GM20431 (cell line): ENCODE results near the gene TPCN2.

Experiments
- in situ Hi-C: fragments of 300-500 bp; cut with MseI, MboI; formaldehyde crosslinking; loops from one replicate; pipeline ENCODE4 v1.15.0; 2020; ENCODE audit warnings: low sequenced_read_pairs; ENCODE audit not compliant: unreplicated experiment

The TPCN2 gene

DNA sequence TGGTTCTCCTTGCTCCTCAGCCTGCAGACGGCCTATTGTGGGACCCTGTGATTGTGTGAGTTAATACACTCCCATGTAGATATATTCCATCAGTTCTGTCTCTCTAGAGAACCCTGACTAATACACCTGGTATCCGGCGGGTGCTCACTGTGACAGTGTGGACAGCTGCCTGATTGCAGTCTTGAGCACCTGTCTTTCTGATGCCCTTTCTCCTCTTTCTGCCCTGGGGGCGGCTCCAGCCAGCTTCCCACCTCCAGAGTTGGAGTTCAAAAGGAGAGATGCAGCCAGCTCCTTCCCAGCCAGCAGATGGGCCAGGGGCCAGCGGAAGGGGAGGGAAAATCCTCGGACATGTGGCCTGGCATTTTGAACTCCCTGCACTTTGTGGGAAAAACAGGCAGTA lies 122.0 kb downstream of the TPCN2 start:
- in situ Hi-C loops = no loop called here

DNA sequence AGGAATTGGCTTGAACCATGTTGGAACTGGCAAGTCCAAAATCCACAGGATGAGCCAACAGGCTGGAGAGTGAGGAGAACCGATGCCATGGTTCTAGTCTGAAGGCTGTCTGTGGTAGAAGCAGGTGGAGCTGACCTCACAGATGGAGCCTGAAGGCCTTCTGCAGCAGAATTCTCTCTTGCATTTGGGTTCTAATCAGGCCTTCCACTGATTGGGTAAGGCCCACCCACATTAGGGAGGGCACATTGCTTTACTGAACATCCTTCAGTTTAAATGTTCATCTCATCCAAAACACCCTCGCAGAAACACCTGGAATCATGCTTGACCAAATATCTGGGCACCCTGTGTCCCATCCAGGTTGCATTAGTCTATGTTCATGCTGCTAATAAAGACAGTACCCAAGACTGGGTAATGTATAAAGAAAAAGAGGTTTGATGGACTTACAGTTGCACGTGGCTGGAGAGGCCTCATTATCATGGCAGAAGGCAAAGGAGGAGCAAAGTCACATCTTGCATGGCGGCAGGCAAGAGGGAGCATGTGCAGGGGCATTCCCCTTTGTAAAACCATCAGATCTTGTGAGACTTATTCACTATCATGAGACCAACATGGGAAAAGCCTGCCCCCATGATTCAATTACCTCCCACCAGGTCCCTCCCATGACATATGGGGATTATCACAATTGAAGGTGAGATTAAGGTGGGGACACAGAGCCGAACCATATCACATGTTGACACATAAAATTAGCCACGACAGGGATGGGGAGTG lies 122.9 kb downstream of the TPCN2 start:
- in situ Hi-C loops = no loop called here

DNA sequence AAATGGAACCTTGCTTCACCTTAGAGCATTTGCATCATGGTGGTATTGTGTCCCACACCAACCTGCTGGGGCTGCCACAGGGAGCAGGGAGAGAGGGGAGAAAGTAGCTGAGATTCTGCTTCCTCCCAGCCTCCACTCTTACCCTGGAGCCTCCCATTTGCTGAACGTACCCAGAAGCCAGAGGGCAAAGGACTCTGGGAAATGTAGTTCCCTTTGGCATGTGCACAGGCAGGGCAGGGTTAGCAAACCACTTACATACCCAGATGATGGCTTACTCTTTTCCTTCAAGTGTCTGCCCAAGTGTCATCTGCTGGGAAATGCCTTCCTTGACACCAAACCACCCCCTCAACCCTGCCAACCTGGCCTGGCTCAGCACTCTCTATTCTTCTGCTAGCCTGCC lies 123.9 kb downstream of the TPCN2 start:
- in situ Hi-C loops = no loop called here

DNA sequence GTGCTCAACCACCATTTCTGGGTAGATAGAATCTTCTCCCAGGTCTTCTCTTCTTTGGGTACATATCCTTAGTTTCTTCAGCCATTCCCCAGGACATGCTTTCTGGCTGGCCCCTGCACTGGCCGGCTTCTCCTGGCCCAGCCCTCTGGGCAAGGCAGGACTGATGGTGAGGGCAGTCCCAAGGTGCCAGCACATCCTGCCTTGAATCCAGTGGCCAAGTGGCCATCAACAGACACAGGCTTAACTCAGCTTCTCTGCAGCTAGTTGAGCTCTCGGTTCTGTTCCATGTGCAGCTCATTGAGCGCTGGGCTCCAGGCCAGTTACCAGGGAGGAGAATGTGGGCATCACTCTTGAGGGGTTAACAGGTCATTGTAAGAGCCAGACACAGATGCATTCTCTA lies 124.6 kb downstream of the TPCN2 start:
- in situ Hi-C loops = no loop called here

DNA sequence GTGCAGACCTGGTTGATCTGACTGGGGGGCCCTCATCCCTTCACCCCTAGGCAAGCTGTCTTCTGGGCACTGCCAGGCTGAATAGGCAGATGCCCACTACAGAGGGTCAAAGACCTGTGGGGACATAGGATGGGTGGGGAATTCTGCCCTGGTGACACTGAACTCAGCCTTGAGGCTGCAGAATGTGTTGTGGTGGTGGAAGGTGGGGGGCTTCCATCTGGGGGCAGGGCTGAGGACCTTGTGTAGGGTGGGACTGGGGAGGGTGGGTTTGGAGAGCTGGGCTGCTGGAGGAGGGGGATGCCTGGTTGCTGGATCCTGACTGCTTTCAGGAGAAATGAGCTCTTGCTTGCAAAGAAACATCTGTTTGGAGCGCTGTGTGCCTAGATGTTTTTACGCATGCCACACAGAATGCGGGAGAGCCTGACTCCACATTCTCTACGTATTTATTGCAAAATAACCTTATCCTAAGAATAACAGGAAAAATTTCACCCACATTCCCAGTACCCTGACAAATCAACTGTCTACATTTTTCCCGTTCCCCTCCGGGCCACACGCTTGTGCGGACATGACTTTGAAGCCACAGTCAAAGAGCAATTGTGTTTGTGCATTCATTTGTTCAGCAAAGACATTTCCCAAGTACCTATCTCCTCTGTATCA lies 125.3 kb downstream of the TPCN2 start:
- in situ Hi-C loops = no loop called here

DNA sequence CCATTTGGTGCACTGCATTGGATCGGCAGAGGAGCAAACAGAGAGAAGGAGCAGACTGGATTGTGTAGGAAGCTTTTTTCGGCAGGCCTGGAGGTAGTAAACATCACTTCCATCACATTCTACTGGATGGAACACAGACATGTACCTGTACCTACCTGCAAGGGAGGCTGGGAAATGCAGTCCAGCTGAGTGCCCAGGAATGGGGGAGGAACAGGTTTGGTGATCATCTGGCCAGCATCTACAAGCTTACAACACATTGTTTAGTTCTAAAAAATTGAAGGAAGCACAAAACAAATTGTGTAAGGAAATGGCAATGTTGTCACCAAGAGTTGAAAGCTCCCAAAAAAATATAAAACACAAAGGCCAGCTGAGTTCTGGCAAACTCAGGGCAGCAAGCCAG lies 126.1 kb downstream of the TPCN2 start:
- in situ Hi-C loops = no loop called here

DNA sequence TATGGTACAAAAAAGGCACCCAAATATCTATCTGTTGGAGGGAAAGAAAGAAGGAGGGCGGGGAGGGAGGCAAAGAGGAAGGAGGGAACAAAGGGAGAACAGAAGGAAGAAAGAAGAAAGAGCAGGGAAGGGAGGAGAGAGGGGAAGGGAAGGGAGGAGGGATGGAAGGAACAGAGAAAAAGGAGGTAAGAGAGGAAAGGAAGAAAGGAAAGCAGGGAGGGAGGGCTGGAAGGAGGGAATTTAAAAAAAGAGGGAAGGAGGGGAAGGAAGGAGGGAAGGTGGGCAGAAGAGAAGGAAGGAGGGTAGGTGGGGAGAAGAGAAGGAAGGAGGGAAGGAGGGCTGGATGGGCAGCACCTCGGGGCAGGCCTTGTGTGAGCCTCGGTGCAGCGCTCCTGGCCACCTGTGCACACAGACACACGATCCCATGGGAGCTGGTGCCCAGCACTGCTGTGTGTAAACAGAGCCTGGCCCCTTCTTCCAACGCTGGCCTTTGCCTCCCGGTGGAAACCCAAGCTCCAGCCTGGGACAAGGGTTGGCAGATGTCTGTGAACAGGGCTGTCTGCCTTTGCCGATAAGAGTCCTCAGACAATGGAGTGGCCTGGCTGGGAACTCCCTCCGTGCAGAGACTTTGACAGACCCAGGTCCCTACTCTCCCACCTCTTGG lies 130.2 kb downstream of the TPCN2 start:
- in situ Hi-C loops = no loop called here

DNA sequence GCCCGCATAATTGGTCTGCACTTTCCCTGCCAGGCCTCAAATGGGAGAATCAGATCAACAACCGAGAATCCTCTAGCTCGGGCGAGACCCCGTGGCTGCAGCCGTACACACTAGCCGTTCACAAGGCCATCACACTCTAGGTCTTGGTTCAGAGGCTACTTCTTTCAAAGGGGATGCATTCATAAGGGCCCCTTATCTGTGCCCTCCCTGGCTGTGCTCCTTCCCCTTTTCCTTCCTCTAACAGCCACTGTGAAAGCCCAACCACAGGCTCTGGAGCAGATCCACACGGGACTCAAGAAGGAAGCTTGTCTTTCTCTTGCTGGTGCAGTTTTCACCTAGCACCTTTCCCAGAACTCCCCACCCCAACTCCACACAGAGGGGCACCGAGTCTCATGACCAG lies 131.5 kb downstream of the TPCN2 start:
- in situ Hi-C loops = no loop called here

DNA sequence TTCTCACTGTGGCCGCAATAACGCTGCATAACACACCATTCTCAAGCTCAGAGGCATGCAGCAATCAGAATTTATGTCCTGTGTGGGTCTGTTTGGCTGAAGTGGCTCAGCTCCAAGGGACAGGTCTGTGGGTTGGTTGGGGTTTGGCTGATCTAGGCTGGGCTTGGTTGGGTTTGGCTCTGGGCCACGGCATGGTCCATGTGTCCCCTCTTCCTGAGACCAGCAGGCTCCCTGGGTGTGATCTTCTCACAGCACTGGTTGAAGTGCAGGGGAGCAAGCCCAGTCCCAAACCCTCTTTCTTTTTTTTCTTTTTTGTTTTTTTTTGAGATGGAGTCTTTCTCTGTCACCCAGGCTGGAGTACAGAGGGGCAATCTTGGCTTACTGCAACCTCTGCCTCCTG lies 132.0 kb downstream of the TPCN2 start:
- in situ Hi-C loops = no loop called here

DNA sequence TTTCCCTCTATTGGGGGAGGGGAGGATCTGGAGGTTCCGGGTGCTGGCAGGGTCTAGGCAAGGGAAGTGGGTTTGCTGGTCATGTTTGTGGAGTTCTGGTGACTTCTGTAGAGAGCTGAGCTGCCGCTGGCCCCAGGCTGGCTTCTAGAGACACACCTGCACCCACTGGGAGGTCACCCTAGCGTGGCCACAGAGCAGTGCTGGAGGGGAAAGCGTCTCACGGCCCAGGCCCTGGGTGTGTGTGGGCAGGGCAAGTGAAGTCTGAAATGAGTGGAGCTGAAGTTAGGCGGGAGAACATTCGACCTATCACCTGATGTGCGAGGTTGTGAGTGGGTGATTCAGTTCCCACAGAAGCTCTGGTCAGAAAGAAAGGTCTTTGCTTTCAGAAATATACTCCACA lies 134.9 kb downstream of the TPCN2 start:
- in situ Hi-C loops = no loop called here
